RKO (cell line): ENCODE data around the gene DOCK4.
A peak's percentile ranks its signal among the peaks of the same experiment; 100 is the strongest.

ENCODE experiments used
- DNase-seq: peaks from one replicate; pipeline ENCODE4 v3.0.0-alpha.2; 2016; ENCODE audit warnings: low spot score

The DOCK4 gene

GRCh38 chr7:111903797-111904196 is 302.4 kb downstream of the DOCK4 start:
- DNase-seq, result peak; percentile 24

GRCh38 chr7:111903016-111903415 is 303.2 kb downstream of the DOCK4 start:
- DNase-seq, result no peak

- no peak for DNase-seq
These were observed 305.9 kb downstream of the DOCK4 start for GRCh38 chr7:111900283-111900682.

DNA sequence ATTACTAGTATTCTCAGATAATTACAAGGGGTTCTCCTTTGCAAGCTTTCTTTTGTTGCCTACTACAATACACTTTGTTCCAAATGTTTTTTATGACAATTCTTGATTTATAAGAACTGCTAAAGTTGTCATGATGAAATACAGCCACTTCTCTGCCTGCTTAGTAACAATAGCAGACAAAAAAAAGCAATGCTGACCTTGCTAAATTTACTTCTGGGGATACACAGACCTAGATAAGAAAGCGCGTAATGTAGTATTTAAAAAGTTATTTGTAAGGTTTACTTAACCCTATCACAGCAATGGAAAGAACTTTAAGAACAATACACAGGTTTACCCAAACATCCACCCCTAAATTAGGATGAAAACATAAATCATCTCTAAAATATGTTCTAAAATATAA is 311.1 kb downstream of the DOCK4 start:
- DNase-seq, result no peak

DNA sequence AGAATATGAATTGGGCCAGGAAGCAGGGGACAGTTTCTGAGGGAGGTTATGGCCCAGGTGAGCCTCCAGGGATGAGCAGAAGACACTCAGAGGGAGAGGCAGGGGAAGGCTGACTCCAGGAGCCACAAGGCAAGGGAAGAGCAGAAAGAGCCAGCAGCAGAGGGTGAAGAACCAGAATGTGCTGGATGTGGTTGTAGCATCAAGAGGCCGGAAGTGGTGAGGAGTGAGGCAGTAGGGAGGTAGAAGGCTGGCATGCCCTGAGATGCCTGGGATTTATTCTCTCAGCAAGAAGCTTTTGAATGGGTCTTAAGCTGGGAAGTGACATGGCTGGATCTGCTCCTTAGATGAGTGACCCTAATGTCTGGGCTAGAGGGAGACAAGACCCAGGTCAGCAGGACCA is 311.7 kb downstream of the DOCK4 start:
- DNase-seq, result no peak

GRCh38 chr7:111893190-111893589 is 313.0 kb downstream of the DOCK4 start:
- DNase-seq, result no peak

GRCh38 chr7:111892588-111892987 is 313.6 kb downstream of the DOCK4 start:
- no peak for DNase-seq

DNA sequence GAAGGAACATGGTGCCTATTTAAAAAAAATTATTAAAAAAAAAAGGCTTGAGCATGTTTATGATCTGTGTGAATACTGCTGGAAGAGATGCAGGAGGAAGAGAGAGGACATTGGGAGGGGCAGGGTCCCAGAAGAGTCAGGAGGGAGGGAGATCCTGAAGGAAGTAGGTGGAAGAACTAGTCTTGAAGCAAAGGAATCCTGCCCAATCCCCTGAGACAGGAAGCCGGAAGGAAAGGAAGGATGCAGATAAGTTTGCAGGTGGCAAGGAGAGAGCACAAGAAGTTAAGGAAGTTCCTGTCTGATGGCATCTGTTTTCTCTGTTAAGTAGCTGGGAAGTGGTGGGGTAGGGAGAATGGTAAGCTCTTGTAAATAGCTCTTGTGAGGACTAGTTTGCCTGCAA is 318.5 kb downstream of the DOCK4 start:
- DNase-seq, result no peak

GRCh38 chr7:111886233-111886632 is 320.0 kb downstream of the DOCK4 start:
- no peak for DNase-seq

GRCh38 chr7:111883241-111883640 is 323.0 kb downstream of the DOCK4 start:
- no peak for DNase-seq

GRCh38 chr7:111878785-111879184 is 327.4 kb downstream of the DOCK4 start:
- no peak for DNase-seq

- no peak for DNase-seq
These were observed 328.3 kb downstream of the DOCK4 start for GRCh38 chr7:111877931-111878330.

DNA sequence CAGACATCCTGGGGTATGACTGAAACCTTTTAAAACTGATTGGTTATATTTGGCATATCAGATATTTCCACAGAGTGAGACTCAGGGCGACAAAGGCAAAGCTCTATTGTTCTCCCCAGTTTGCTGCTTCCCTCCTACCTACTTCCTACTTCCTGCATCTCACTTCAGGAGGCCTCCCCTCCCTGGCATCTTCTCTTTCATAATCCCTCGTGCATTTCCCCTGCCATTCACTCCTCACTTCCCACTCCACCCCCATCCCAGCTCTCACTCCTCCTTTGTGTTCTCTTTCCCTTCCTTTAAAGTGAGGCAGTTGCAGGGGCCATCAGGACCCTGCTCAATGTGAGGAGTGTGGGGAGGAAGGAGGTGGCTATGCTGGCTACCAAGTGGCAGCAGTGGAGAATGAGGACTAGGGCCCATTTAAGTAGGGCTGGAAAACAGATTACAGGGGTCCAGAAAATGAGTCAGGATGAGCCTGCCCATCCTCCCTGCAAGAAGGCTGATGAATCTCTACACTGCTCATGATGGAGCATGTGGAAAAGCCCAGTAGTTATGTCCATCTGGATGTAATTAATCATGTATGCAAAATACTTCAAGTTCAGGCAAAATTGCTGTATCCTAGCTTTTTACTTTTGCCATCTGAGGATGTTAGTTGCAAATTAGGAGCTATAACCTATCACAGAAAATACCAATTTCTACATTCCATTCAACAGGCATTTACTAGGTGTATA is 332.1 kb downstream of the DOCK4 start:
- DNase-seq, result no peak

- no peak for DNase-seq
These were observed 332.9 kb downstream of the DOCK4 start for GRCh38 chr7:111873326-111873646.

- DNase-seq, result no peak
These were observed 333.5 kb downstream of the DOCK4 start for GRCh38 chr7:111872450-111873325.

GRCh38 chr7:111871283-111871682 is 334.9 kb downstream of the DOCK4 start:
- DNase-seq, result no peak

DNA sequence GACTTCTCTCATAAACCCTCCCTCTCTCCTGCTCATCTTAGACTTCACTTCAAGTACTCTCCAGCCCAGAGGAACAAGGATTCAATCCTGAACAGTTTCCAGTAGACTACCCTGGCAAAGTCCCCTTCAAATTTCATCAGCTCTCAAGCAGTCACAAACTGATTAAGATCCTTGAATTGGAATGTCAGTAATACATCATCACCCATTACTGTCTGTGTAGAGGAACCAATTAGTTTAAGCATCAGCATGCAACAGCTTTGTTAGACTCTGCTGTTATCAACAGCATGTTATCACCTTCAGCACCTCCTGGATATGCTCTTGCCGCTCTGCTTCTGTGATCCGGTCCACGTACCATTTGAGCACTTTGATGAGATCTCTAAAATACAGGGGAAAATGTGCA is 336.9 kb downstream of the DOCK4 start:
- DNase-seq, result no peak

- DNase-seq, result no peak
These were observed 338.8 kb downstream of the DOCK4 start for GRCh38 chr7:111867348-111867931.

- DNase-seq, result no peak
These were observed 339.4 kb downstream of the DOCK4 start for GRCh38 chr7:111866787-111867186.

- DNase-seq, result no peak
These were observed 340.8 kb downstream of the DOCK4 start for GRCh38 chr7:111865430-111865829.

GRCh38 chr7:111864291-111864976 is 341.8 kb downstream of the DOCK4 start:
- no peak for DNase-seq

- DNase-seq, result no peak
These were observed 342.9 kb downstream of the DOCK4 start for GRCh38 chr7:111863269-111863668.

DNA sequence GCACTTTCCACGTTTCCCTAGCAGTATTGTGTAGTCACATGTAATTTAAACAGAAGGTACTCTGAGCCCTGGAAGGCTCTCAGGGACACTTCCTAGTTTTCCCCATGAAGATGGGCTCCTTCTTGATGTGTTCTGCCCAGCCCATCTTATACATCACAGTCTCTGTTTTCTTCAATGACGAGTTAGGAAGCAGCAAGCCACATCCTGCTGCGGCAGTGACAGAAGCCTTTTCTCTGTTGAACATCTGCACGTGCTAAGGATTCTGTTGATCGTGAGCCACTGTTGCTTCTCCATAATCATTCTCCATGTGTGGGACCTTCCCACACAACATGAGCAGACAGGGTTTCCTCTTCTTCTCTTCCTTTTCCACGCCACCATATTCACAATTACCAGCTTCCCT is 346.0 kb downstream of the DOCK4 start:
- no peak for DNase-seq
